GM10266 (cell line): ENCODE data around the gene ASCC1.
"Not testable (repeated sequence)": the region's sequence is repeated elsewhere in the genome, so short reads cannot be mapped to it uniquely, and the experiment has no call there.

ENCODE experiments used
- DNase-seq: peaks from one replicate; pipeline ENCODE4 v3.0.0; 2012; ENCODE audit errors: extremely low spot score
- CTCF ChIP-seq: IDR thresholded peaks from 2 replicates; pipeline ENCODE4 v1.5.1; 2012; ENCODE audit warnings: mild to moderate bottlenecking, low read depth; ENCODE audit not compliant: control insufficient read depth, insufficient read depth; ENCODE audit errors: missing control alignments

Gene ASCC1

GRCh38 chr10:72156223-72156622 lies 59.9 kb downstream of the ASCC1 start:
- DNase-seq: no peak
- no peak for TF ChIP-seq CTCF

GRCh38 chr10:72152286-72152685 lies 63.8 kb downstream of the ASCC1 start:
- no peak for TF ChIP-seq CTCF

GRCh38 chr10:72150746-72151478 lies 65.2 kb downstream of the ASCC1 start:
- DNase-seq: not testable (repeated sequence)

More at GRCh38 chr10:72152286-72152685, 63.8 kb downstream of the ASCC1 start:
- no peak for DNase-seq

- not testable (repeated sequence) for DNase-seq
These were observed 68.8 kb downstream of the ASCC1 start for GRCh38 chr10:72147324-72147584.

GRCh38 chr10:72146559-72147323 lies 69.3 kb downstream of the ASCC1 start:
- no peak for DNase-seq
- no peak for TF ChIP-seq CTCF

GRCh38 chr10:72146071-72146470 lies 70.0 kb downstream of the ASCC1 start:
- DNase-seq: no peak
- no peak for TF ChIP-seq CTCF

- no peak for DNase-seq
- TF ChIP-seq CTCF: no peak
These were observed 70.4 kb downstream of the ASCC1 start for GRCh38 chr10:72145657-72146056.

- no peak for TF ChIP-seq CTCF
- no peak for DNase-seq
These were observed 75.2 kb downstream of the ASCC1 start for GRCh38 chr10:72140850-72141249.
